HG02870 (cell line): ENCODE measurements around the gene ELP1.
"Not testable (repeated sequence)": the region's sequence is repeated elsewhere in the genome, so short reads cannot be mapped to it uniquely, and the experiment has no call there.

Experiments used
- ATAC-seq: cut with Tn5 transposase; IDR thresholded peaks from one replicate; pipeline ENCODE4 v1.9.1; 2021; ENCODE audit warnings: mild to moderate bottlenecking, moderate library complexity; ENCODE audit not compliant: unreplicated experiment

Gene ELP1

DNA sequence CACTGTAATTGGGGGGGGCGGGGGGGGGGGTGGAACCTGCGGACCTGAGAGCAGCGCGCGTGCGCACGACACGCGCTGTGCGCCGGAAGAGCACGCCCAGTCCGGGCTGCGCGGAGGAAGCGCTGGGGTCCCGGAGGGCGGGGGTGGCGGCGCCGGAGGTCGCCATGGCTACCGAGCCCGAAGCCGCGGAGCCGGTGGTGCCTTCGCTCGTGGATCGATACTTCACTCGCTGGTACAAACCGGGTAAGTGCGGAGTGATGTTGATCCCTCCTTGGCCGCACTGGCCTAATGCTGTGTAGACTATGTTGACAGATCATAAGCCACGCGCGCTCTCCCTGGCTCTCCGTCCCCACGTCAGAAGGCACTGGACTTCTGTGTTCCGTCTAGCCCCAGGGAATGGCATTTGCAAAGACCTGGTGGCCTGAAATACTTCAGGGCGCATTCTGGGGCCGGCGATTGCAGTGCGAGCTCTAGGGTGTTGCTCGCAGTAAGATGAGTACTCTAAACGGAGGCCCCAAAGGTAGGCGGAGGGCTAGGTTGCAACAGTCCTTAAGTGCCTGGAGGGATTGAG is 484 bp upstream of the ELP1 start, which contains the start of gene ABITRAM:
ABITRAM (plus strand) TSS at position 78 of the 571 bp plus-strand sequence; CDS start at position 165, 87 bp downstream.
- ATAC-seq = peak; percentile 67

GRCh38 chr9:108933231-108933717 is 650 bp downstream of the ELP1 start:
- no peak for ATAC-seq

- no peak for ATAC-seq
Observed at GRCh38 chr9:108928386-108928785, 5.5 kb downstream of the ELP1 start.

DNA sequence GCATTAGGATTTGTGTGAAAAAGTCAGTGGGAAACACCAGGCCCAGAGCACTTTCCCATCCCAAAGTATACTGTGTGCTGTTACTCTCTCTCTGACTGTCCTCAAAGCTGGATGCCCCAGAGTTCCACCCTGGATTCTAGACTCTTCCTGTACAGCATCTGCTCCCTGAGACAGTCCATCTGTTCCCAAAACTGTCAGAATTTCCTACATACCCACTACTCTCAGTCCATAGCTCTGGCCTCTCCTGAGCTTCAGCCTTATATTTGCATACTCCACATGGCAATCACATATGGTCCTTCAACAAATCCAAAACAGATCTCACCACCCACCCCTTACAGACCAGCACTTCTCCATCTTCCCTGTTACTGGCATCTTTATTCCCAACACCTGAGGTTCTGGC is 9.5 kb downstream of the ELP1 start:
- no peak for ATAC-seq

DNA sequence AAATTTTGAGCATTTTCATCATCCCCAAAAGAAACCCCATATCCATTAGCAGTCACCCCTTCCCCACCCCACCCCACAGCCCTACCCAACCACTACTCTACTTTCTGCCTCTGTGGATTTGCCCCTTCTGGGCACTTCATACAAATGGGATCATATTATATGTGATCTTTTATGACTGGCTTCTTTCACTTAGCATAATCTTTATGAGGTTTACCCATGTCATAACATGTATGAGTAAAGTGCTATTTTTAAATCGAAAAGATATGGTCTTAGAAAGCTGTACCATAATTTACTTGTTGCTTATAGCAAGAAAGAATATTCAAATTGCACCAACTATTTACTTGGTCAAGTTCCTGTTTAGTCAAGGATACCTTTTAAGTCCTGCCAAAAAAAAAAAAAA is 12.7 kb downstream of the ELP1 start:
- ATAC-seq = no peak

DNA sequence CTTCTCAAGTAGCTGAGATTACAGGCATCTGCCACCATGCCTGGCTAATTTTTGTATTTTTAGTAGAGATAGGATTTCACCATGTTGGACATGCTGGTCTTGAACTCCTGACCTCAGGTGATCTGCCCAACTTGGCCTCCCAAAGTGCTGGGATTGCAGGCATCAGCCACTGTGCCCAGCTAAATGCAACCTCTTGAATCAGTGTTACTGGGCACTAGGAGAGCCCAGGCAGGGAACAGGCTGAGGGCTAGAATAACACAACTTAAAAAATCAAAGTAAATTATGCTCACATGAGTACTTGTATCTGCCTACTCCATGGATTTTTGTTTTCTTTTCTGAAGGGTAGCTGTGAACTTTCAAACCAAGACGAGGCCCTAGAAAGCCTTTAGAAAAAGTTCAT is 13.5 kb downstream of the ELP1 start:
- ATAC-seq = not testable (repeated sequence)

DNA sequence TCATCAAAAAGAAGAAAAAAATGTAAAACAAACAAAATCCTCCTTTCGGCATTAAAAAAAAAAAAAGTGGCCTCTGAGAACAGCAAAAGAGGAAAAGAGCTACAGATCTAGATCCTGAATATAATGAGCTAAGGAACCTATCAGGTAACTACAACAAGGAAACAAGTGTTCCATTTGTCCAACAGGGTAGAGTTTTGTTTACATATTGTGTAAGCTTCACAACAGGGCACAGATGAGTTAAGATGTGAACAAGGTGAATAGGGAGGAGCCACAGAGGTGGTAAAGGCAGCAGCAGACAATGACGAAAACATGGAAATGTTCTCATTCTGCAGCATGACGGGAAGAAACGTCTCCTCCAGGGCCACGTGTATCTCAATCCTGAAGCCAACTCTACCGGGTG is 14.4 kb downstream of the ELP1 start:
- no peak for ATAC-seq

GRCh38 chr9:108913391-108913790 is 20.5 kb downstream of the ELP1 start:
- ATAC-seq = no peak

- no peak for ATAC-seq
Observed at GRCh38 chr9:108911820-108912219, 22.1 kb downstream of the ELP1 start.

- no peak for ATAC-seq
Observed at GRCh38 chr9:108910914-108911313, 23.0 kb downstream of the ELP1 start.

- ATAC-seq = no peak
Observed at GRCh38 chr9:108910402-108910801, 23.5 kb downstream of the ELP1 start.

DNA sequence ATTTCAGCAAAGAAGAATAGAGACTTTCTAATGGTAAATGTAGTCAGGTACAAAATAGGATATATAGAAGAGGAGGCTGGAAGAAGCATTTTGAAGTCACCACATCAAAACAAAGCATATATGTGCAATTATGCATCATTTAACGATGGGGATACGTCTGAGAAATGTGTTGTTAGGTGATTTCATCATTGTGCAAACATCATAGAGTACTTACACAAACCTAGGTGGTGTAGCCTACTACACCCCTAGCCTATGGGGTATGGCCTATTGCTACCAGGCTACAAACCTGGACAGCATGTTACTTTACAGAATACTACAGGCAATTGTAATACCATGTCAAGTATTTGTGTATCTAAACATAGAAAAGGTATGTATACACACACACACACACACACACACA is 28.4 kb downstream of the ELP1 start:
- ATAC-seq = no peak

GRCh38 chr9:108904161-108904560 is 29.8 kb downstream of the ELP1 start:
- ATAC-seq = no peak

GRCh38 chr9:108903420-108904103 is 30.4 kb downstream of the ELP1 start:
- no peak for ATAC-seq

GRCh38 chr9:108900176-108900575 is 33.7 kb downstream of the ELP1 start:
- no peak for ATAC-seq

GRCh38 chr9:108899023-108899695 is 34.8 kb downstream of the ELP1 start:
- not testable (repeated sequence) for ATAC-seq

- ATAC-seq = no peak
Observed at GRCh38 chr9:108897324-108898096, 36.4 kb downstream of the ELP1 start.

DNA sequence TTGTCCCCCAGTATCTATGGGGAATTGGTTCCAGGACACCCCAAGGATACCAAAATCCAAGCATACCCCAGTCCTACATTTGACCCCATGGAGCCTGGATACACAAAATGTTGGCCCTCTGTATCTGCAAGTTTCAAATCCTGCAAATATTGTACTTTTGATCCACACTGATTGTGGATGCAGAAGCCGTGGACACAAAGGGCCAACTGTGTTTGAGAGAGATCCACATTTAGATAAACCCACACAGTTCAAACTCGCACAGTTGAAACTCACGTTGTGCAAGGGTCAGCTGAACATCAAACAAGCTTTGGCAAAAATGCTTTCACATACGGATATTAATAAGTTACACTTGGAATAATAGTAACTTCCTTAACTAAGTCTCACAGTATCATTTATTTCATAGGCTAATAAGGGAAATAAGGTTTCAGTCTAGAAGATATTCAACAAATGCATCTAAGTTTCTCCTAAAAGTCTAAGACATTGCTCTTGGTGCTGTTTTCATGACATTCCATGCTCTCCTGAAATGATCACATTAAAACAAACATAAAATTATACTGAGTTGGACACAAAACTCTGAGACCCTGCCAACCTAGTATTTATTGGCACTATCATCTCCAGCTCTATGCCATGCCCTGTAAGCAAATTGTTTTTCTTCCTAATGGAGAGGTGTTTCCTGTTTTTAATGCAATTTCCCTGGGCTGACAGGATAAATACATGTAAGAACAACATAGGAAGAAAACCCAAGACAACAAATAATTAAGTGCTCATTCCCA is 39.5 kb downstream of the ELP1 start:
- no peak for ATAC-seq

GRCh38 chr9:108889649-108890067 is 44.3 kb downstream of the ELP1 start:
- ATAC-seq = no peak

DNA sequence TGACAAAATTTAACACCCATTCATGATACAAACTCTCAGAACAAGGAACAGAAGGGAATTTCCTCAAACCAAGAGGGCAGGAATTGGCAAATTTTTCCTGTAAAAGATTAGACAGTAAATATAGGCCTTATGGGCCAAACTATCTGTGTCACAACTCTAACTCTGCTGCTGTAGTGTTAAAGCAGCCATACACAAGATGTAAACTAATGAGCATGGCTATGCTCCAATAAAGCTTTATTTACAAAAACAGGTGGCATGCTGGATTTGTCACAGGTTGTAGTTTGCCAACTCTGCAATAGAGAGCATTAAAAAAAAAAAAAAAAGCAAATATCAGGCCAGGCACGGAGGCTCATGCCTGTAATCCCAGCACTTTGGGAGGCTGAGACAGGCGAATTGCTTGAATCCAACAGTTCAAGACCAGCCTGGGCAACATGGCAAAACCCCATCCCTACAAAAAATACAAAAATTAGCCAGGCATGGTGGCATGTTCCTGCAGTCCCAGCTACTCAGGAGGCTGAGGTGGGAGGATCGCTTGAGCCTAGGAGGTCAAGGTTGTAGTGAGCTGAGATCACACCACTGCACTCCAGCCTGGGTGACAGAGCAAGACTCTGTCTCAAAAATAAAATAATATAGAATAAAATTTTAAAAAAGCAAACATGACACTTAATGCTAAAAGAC is 47.2 kb downstream of the ELP1 start:
- ATAC-seq = not testable (repeated sequence)
